HG03280 (cell line): Measurements from ENCODE around the gene APOBR.
"Not testable (repeated sequence)": the region's sequence is repeated elsewhere in the genome, so short reads cannot be mapped to it uniquely, and the experiment has no call there.

Experiments used
- ATAC-seq: cut with Tn5 transposase; IDR thresholded peaks from one replicate; pipeline ENCODE4 v1.9.1; 2021; ENCODE audit warnings: mild to moderate bottlenecking, moderate library complexity; ENCODE audit not compliant: unreplicated experiment

APOBR gene

GRCh38 chr16:28526201-28527099 is 32.0 kb downstream of the APOBR start:
- ATAC-seq: no peak

GRCh38 chr16:28527100-28527785 is 32.8 kb downstream of the APOBR start:
- not testable (repeated sequence) for ATAC-seq

GRCh38 chr16:28527985-28528384 is 33.5 kb downstream of the APOBR start:
- no peak for ATAC-seq

GRCh38 chr16:28528463-28528867 is 34.0 kb downstream of the APOBR start:
- ATAC-seq: no peak

- ATAC-seq: no peak
These were observed 34.7 kb downstream of the APOBR start for GRCh38 chr16:28529124-28529523.

- no peak for ATAC-seq
These were observed 37.6 kb downstream of the APOBR start for GRCh38 chr16:28531777-28532744.

- ATAC-seq: no peak
These were observed 38.7 kb downstream of the APOBR start for GRCh38 chr16:28532940-28533647.

- no peak for ATAC-seq
These were observed 40.3 kb downstream of the APOBR start for GRCh38 chr16:28534542-28535373.

- ATAC-seq: no peak
These were observed 42.6 kb downstream of the APOBR start for GRCh38 chr16:28537076-28537475.

GRCh38 chr16:28537964-28538732 is 43.7 kb downstream of the APOBR start:
- no peak for ATAC-seq

GRCh38 chr16:28538733-28539596 is 44.5 kb downstream of the APOBR start, which contains the start of gene NUPR1:
NUPR1 (minus strand) TSS chr16:28538974; CDS start chr16:28538907, 67 bp downstream.
- ATAC-seq: no peak

- ATAC-seq: no peak
These were observed 45.9 kb downstream of the APOBR start for GRCh38 chr16:28540346-28540745.

GRCh38 chr16:28542646-28543045 is 48.2 kb downstream of the APOBR start:
- ATAC-seq: no peak

- no peak for ATAC-seq
These were observed 48.6 kb downstream of the APOBR start for GRCh38 chr16:28543072-28543471.

- no peak for ATAC-seq
These were observed 50.6 kb downstream of the APOBR start for GRCh38 chr16:28544998-28545397.

- ATAC-seq: not testable (repeated sequence)
These were observed 51.5 kb downstream of the APOBR start for GRCh38 chr16:28545964-28546363.

GRCh38 chr16:28546626-28547025 is 52.2 kb downstream of the APOBR start:
- no peak for ATAC-seq
